DOHH2 (cell line): ENCODE measurements around the gene RPP21.
A peak's percentile ranks its signal among the peaks of the same experiment; 100 is the strongest.

Source experiments
- H3F3A ChIP-seq: fragments of 200-600 bp; sonication (generic), shearing (Covaris generic); 2 replicates; pipeline ENCODE4 v1.6.0; 2016; ENCODE audit warnings: antibody characterized with exemption, mild to moderate bottlenecking; ENCODE audit not compliant: control insufficient read depth, insufficient read depth
- H3K27ac ChIP-seq: fragments of 200-600 bp; sonication (generic); 2 replicates; pipeline ENCODE4 v1.5.1; 2014; ENCODE audit warnings: low read depth, mild to moderate bottlenecking, low read length, moderate library complexity
- H3K27me3 ChIP-seq: fragments of 200-600 bp; sonication (generic); 2 replicates; pipeline ENCODE4 v1.6.1; 2014; ENCODE audit warnings: mild to moderate bottlenecking, low read length, mixed read lengths; ENCODE audit not compliant: control insufficient read depth
- H3K36me3 ChIP-seq: fragments of 200-600 bp; sonication (generic); 2 replicates; pipeline ENCODE4 v1.6.1; 2014; ENCODE audit warnings: mild to moderate bottlenecking, low read length, moderate library complexity, mixed read lengths; ENCODE audit not compliant: control insufficient read depth
- H3K4me1 ChIP-seq: fragments of 200-600 bp; sonication (generic); 2 replicates; pipeline ENCODE4 v1.6.1; 2014; ENCODE audit warnings: mild to moderate bottlenecking, low read length, mixed read lengths; ENCODE audit not compliant: control insufficient read depth
- H3K4me2 ChIP-seq: fragments of 200-600 bp; sonication (generic); 2 replicates; pipeline ENCODE4 v1.6.0; 2014; ENCODE audit warnings: mild to moderate bottlenecking, low read length, moderate library complexity
- H3K4me3 ChIP-seq: fragments of 200-600 bp; sonication (generic); 2 replicates; pipeline ENCODE4 v1.5.1; 2014; ENCODE audit warnings: mild to moderate bottlenecking, low read length, mixed read lengths
- H3K79me2 ChIP-seq: fragments of 200-600 bp; sonication (generic); 2 replicates; pipeline ENCODE4 v1.6.1; 2014; ENCODE audit warnings: mild to moderate bottlenecking, low read length, mixed read lengths; ENCODE audit not compliant: control insufficient read depth
- H3K9me2 ChIP-seq: fragments of 200-600 bp; sonication (generic); replicated peaks from 2 replicates; pipeline ENCODE4 v1.6.1; 2014; ENCODE audit warnings: mild to moderate bottlenecking, low read length, mixed read lengths; ENCODE audit not compliant: control insufficient read depth
- H3K9me3 ChIP-seq: fragments of 200-600 bp; sonication (generic); 2 replicates; pipeline ENCODE4 v1.6.1; 2014; ENCODE audit warnings: antibody characterized with exemption, low read length, mixed read lengths; ENCODE audit not compliant: control insufficient read depth, insufficient read depth
- H4K20me1 ChIP-seq: fragments of 200-600 bp; sonication (generic); 2 replicates; pipeline ENCODE4 v1.6.0; 2014; ENCODE audit warnings: low read depth, mild to moderate bottlenecking, antibody characterized with exemption, low read length, moderate library complexity; ENCODE audit not compliant: control insufficient read depth, insufficient read depth
- CTCF ChIP-seq: fragments of 200-600 bp; sonication (generic); IDR thresholded peaks from one replicate; pipeline ENCODE4 v1.5.1; 2014; ENCODE audit warnings: antibody characterized with exemption, mild to moderate bottlenecking, low read depth, low read length; ENCODE audit not compliant: poor library complexity, severe bottlenecking
- EZH2phosphoT487 ChIP-seq: fragments of 200-600 bp; sonication (generic); IDR thresholded peaks from 2 replicates; pipeline ENCODE4 v1.6.1; 2017; ENCODE audit warnings: borderline replicate concordance, mild to moderate bottlenecking, antibody characterized with exemption, low read length, moderate library complexity, mixed read lengths

RPP21 gene

GRCh38 chr6:30326526-30327231 lies 18.3 kb upstream of the RPP21 start, which contains the start of gene TRIM39:
Gene TRIM39 (plus strand): TSS chr6:30326927. CDS start chr6:30329318, 2,391 bp downstream.
- H3K9me3 ChIP-seq: no peaks in the 10 kb centered on the region
- H3K4me2 ChIP-seq: peak within 1 kb of the TSS; percentile 99
- H3K27ac ChIP-seq: peak within 1 kb of the TSS; percentile 87
- TF ChIP-seq EZH2phosphoT487 (no peak), CTCF (no peak)
- H3K27me3 ChIP-seq: no peaks in the 10 kb centered on the region
- H3K4me1 ChIP-seq: peaks cover 39% of the 10 kb centered on the region
- H3K36me3 ChIP-seq: peaks cover 63% of the 10 kb centered on the region
- peak within 1 kb of the TSS; percentile 99 for H3K4me3 ChIP-seq
- no peaks in the 10 kb centered on the region for H3K9me2 ChIP-seq
- peaks cover 6% of the 10 kb centered on the region for H3F3A ChIP-seq
- peaks cover 19% of the 10 kb centered on the region for H4K20me1 ChIP-seq
- peaks cover 63% of the 10 kb centered on the region for H3K79me2 ChIP-seq

GRCh38 chr6:30327232-30327746 lies 17.7 kb upstream of the RPP21 start:
- TF ChIP-seq EZH2phosphoT487 (no peak), CTCF (no peak)
- peaks cover 35% of the 10 kb centered on the region for H3K4me1 ChIP-seq
- no peaks in the 10 kb centered on the region for H3K27me3 ChIP-seq
- no peaks in the 10 kb centered on the region for H3K9me3 ChIP-seq
- peak overlapping the region; percentile 87 for H3K27ac ChIP-seq
- peaks cover 64% of the 10 kb centered on the region for H3K36me3 ChIP-seq
- peak overlapping the region; percentile 99 for H3K4me3 ChIP-seq
- H4K20me1 ChIP-seq: peaks cover 15% of the 10 kb centered on the region
- peaks cover 6% of the 10 kb centered on the region for H3F3A ChIP-seq
- H3K4me2 ChIP-seq: peak overlapping the region; percentile 99
- H3K79me2 ChIP-seq: peaks cover 57% of the 10 kb centered on the region
- no peaks in the 10 kb centered on the region for H3K9me2 ChIP-seq

GRCh38 chr6:30328397-30328796 lies 16.6 kb upstream of the RPP21 start:
- no peak overlapping the region for H3K4me3 ChIP-seq
- no peaks in the 10 kb centered on the region for H3K9me2 ChIP-seq
- no peaks in the 10 kb centered on the region for H3K9me3 ChIP-seq
- H3K79me2 ChIP-seq: peaks cover 46% of the 10 kb centered on the region
- H3K4me2 ChIP-seq: no peak overlapping the region
- H4K20me1 ChIP-seq: peaks cover 15% of the 10 kb centered on the region
- H3K27me3 ChIP-seq: no peaks in the 10 kb centered on the region
- H3K27ac ChIP-seq: no peak overlapping the region
- no peak for TF ChIP-seq EZH2phosphoT487
- TF ChIP-seq CTCF: no peak
- H3K36me3 ChIP-seq: peaks cover 67% of the 10 kb centered on the region
- H3F3A ChIP-seq: peaks cover 6% of the 10 kb centered on the region
- H3K4me1 ChIP-seq: peaks cover 31% of the 10 kb centered on the region
